ENCODE results near the gene PDE4D. TPM values are rescaled to one million over a fixed set of nuclear protein-coding genes. Genes with fewer than 3 reads are reported as not detected.

The PDE4D gene
- total RNA-seq, 1 experiment from 2014 or later, result 2.4 TPM

GRCh38 chr5:59826996-59827395 is 66.5 kb downstream of the PDE4D start:
- ChIA-PET POLR2A (no interaction called here), CTCF (no interaction called here)
- Histone ChIP-seq H3K27me3 (ENCODE audit: control insufficient read depth, insufficient read depth, low read length) (no peaks in the 10 kb centered on the region), H3K27ac (ENCODE audit: low read length) (no peak overlapping the region), H3K4me3 (ENCODE audit: low read depth in 2 of 2, low read length in 2 of 2) (no peak overlapping the region), H3K36me3 (ENCODE audit: control insufficient read depth, insufficient read depth, low read length) (no peaks in the 10 kb centered on the region), H3K9me3 (ENCODE audit: control insufficient read depth, insufficient read depth, low read depth, low read length) (no peaks in the 10 kb centered on the region), H3K4me1 (ENCODE audit: control insufficient read depth, insufficient read depth, low read length) (no peaks in the 10 kb centered on the region)
- no peak for ATAC-seq
- no TSS peak for BruUV-seq (replicated peaks)
- TF ChIP-seq SIN3A (IDR thresholded peaks at IDR 0.05; ENCODE audit: borderline replicate concordance, insufficient read depth, low read depth, low read length), result no peak
- TF ChIP-seq POLR2AphosphoS5 (IDR thresholded peaks at IDR 0.05; ENCODE audit: low read depth, low read length), result no peak
- no peak for TF ChIP-seq TCF7L2 (IDR thresholded peaks at IDR 0.05; ENCODE audit: low read depth, low read length)
- TF ChIP-seq, protein P1, sequence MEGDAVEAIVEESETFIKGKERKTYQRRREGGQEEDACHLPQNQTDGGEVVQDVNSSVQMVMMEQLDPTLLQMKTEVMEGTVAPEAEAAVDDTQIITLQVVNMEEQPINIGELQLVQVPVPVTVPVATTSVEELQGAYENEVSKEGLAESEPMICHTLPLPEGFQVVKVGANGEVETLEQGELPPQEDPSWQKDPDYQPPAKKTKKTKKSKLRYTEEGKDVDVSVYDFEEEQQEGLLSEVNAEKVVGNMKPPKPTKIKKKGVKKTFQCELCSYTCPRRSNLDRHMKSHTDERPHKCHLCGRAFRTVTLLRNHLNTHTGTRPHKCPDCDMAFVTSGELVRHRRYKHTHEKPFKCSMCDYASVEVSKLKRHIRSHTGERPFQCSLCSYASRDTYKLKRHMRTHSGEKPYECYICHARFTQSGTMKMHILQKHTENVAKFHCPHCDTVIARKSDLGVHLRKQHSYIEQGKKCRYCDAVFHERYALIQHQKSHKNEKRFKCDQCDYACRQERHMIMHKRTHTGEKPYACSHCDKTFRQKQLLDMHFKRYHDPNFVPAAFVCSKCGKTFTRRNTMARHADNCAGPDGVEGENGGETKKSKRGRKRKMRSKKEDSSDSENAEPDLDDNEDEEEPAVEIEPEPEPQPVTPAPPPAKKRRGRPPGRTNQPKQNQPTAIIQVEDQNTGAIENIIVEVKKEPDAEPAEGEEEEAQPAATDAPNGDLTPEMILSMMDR (IDR thresholded peaks at IDR 0.05), result no peak
- no peak for TF ChIP-seq REST (IDR thresholded peaks at IDR 0.05; ENCODE audit: insufficient read depth in 1 of 2, low read depth in 2 of 2, low read length in 1 of 2)
- no peak for DNase-seq (ENCODE audit: low read depth, low spot score)
- in situ Hi-C loops (cut with HindIII; ENCODE audit: low pct_unique_long_range_greater_than_20kb, low sequenced_read_pairs) (no loop called here), intact Hi-C loops (cut with micrococcal nuclease; ENCODE audit: unreplicated experiment) (no loop called here)

DNA sequence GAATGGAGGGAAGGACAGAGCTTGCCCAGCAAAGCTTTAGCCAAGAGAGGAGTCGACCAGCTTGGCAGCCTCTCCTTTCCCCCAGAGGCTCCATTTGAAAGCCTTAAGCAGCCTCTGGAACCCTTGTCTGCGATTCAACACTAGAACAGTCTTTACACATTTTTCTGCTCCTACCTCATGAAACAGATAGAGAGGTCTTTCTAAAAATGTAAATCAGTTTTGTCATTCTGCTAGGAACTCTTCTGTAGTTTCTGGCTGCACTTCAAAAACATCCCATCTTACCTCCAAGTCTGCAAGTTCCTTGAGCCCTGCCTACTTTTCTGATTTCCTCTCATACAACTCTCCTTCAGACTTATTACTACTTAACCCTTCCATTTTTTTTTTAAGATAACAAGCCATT is 70.1 kb downstream of the PDE4D start:
- BruUV-seq (replicated peaks), result no TSS peak
- Histone ChIP-seq H3K27me3 (ENCODE audit: control insufficient read depth, insufficient read depth, low read length) (peaks cover 2% of the 10 kb centered on the region; the same call in 1 of the 2 replicates), H3K36me3 (ENCODE audit: control insufficient read depth, insufficient read depth, low read length) (no peaks in the 10 kb centered on the region), H3K4me3 (ENCODE audit: low read depth in 2 of 2, low read length in 2 of 2) (no peak overlapping the region), H3K4me1 (ENCODE audit: control insufficient read depth, insufficient read depth, low read length) (no peaks in the 10 kb centered on the region), H3K9me3 (ENCODE audit: control insufficient read depth, insufficient read depth, low read depth, low read length) (no peaks in the 10 kb centered on the region), H3K27ac (ENCODE audit: low read length) (no peak overlapping the region)
- no peak for ATAC-seq
- ChIA-PET CTCF (no interaction called here), POLR2A (no interaction called here)
- intact Hi-C loops (cut with micrococcal nuclease; ENCODE audit: unreplicated experiment) (no loop called here), in situ Hi-C loops (cut with HindIII; ENCODE audit: low pct_unique_long_range_greater_than_20kb, low sequenced_read_pairs) (no loop called here)
- DNase-seq (ENCODE audit: low read depth, low spot score), result no peak
- TF ChIP-seq POLR2AphosphoS5 (IDR thresholded peaks at IDR 0.05; ENCODE audit: low read depth, low read length) (no peak), SIN3A (IDR thresholded peaks at IDR 0.05; ENCODE audit: borderline replicate concordance, insufficient read depth, low read depth, low read length) (no peak), TCF7L2 (IDR thresholded peaks at IDR 0.05; ENCODE audit: low read depth, low read length) (no peak), REST (IDR thresholded peaks at IDR 0.05; ENCODE audit: insufficient read depth in 1 of 2, low read depth in 2 of 2, low read length in 1 of 2) (no peak)
- TF ChIP-seq, protein P1 (IDR thresholded peaks at IDR 0.05), result no peak
